ENCODE measurements around the gene EEPD1.

DNA sequence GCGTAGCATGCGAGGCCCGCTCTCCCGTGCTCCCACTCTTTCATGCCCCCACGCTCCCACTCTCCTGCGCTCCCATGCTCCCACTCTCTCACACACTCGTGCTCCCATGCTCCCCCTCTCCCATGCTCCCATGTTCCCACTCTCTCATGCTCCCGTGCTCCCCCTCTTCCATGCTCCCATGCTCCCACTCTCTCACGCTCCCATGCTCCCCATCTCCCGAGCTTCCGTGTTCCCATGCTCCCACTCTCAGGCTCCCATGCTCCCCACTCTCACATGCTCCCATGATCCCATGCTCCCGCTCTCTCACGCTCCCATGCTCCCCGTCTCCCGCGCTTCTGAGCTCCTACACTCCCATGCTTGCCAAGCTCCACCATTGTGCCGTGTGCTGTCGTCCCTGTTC is 152.2 kb downstream of the EEPD1 start:
- TF ChIP-seq POLR2A (IDR thresholded peaks at IDR 0.05) = no peak
- TF ChIP-seq, protein P1, sequence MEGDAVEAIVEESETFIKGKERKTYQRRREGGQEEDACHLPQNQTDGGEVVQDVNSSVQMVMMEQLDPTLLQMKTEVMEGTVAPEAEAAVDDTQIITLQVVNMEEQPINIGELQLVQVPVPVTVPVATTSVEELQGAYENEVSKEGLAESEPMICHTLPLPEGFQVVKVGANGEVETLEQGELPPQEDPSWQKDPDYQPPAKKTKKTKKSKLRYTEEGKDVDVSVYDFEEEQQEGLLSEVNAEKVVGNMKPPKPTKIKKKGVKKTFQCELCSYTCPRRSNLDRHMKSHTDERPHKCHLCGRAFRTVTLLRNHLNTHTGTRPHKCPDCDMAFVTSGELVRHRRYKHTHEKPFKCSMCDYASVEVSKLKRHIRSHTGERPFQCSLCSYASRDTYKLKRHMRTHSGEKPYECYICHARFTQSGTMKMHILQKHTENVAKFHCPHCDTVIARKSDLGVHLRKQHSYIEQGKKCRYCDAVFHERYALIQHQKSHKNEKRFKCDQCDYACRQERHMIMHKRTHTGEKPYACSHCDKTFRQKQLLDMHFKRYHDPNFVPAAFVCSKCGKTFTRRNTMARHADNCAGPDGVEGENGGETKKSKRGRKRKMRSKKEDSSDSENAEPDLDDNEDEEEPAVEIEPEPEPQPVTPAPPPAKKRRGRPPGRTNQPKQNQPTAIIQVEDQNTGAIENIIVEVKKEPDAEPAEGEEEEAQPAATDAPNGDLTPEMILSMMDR (IDR thresholded peaks at IDR 0.05) = no peak

Measured in thyroid gland (tissue), 4 donors.